Osteoblast (primary cell): ENCODE measurements around the gene ERC1. TPM values are rescaled to one million over a fixed set of nuclear protein-coding genes. Genes with fewer than 3 reads are reported as not detected.

ENCODE experiments used
- DNase-seq: peaks from one replicate; pipeline ENCODE4 v3.0.0; 2011; ENCODE audit warnings: low spot score, mixed read lengths; ENCODE audit not compliant: insufficient read length; ENCODE audit errors: missing footprints
- H2AFZ ChIP-seq: 2 replicates; pipeline ENCODE4 v1.6.0; 2011; ENCODE audit warnings: mild to moderate bottlenecking, low read length
- H3K27ac ChIP-seq: 2 replicates; pipeline ENCODE4 v1.5.1; 2011; ENCODE audit warnings: mild to moderate bottlenecking, low read depth, low read length, moderate library complexity
- H3K27me3 ChIP-seq: 2 replicates; pipeline ENCODE4 v1.6.0; 2012; ENCODE audit warnings: mild to moderate bottlenecking, control low read depth, inconsistent platforms, low read length, moderate library complexity; ENCODE audit not compliant: insufficient read depth
- H3K36me3 ChIP-seq: 2 replicates; pipeline ENCODE4 v1.5.1; 2011; ENCODE audit warnings: mild to moderate bottlenecking, low read length, control low read depth, moderate library complexity; ENCODE audit not compliant: insufficient read depth
- H3K4me1 ChIP-seq: 2 replicates; pipeline ENCODE4 v1.5.1; 2011; ENCODE audit warnings: mild to moderate bottlenecking, low read length, control low read depth, moderate library complexity; ENCODE audit not compliant: insufficient read depth
- H3K4me2 ChIP-seq: 2 replicates; pipeline ENCODE4 v1.6.0; 2011; ENCODE audit warnings: mild to moderate bottlenecking, low read length; ENCODE audit not compliant: insufficient read depth
- H3K4me3 ChIP-seq: fragments of 200-600 bp; sonication (generic); 3 replicates; pipeline ENCODE4 v1.5.1; 2012; ENCODE audit warnings: mild to moderate bottlenecking, low read length, inconsistent platforms; ENCODE audit not compliant: insufficient read depth
- H3K79me2 ChIP-seq: 2 replicates; pipeline ENCODE4 v1.6.0; 2012; ENCODE audit warnings: mild to moderate bottlenecking, low read length, control low read depth, inconsistent platforms; ENCODE audit not compliant: insufficient read depth
- H3K9me3 ChIP-seq: 2 replicates; pipeline ENCODE4 v1.5.1; 2011; ENCODE audit warnings: low read depth, low read length, control low read depth
- H4K20me1 ChIP-seq: 2 replicates; pipeline ENCODE4 v1.6.0; 2012; ENCODE audit warnings: mild to moderate bottlenecking, low read length, control low read depth; ENCODE audit not compliant: insufficient read depth
- CTCF ChIP-seq: IDR thresholded peaks from 2 replicates; pipeline ENCODE4 v1.5.1; 2011; ENCODE audit warnings: mild to moderate bottlenecking, low read depth, low read length, moderate library complexity; ENCODE audit errors: extremely low read depth
- total RNA-seq: library from RNA; depleted of rRNA; stranded (reverse); fragments of >200 nt; gene quantifications from 2 replicates; pipeline ENCODE4 v1.2.3, GENCODE V29; 2012

ERC1 gene
- total RNA-seq, 1 donor: 36.2 TPM

- H3K27ac ChIP-seq: no peak overlapping the region
- no peak overlapping the region for H2AFZ ChIP-seq
- no peaks in the 10 kb centered on the region for H3K36me3 ChIP-seq
- TF ChIP-seq CTCF: no peak
- DNase-seq: no peak
- H3K79me2 ChIP-seq: peaks cover 88% of the 10 kb centered on the region
- no peaks in the 10 kb centered on the region for H3K9me3 ChIP-seq
- H3K4me1 ChIP-seq: peaks cover 2% of the 10 kb centered on the region
- no peak overlapping the region for H3K4me3 ChIP-seq
- no peak overlapping the region for H3K4me2 ChIP-seq
- peaks cover 5% of the 10 kb centered on the region for H4K20me1 ChIP-seq
- H3K27me3 ChIP-seq: no peaks in the 10 kb centered on the region
Observed at GRCh38 chr12:1020389-1020788, 29.4 kb downstream of the ERC1 start.

- Histone ChIP-seq H3K79me2 (peaks cover 89% of the 10 kb centered on the region), H3K27ac (no peak overlapping the region), H3K4me1 (no peaks in the 10 kb centered on the region), H3K36me3 (peaks cover 1% of the 10 kb centered on the region), H3K27me3 (no peaks in the 10 kb centered on the region), H4K20me1 (peaks cover 5% of the 10 kb centered on the region), H3K9me3 (no peaks in the 10 kb centered on the region), H2AFZ (no peak overlapping the region), H3K4me2 (no peak overlapping the region), H3K4me3 (no peak overlapping the region)
- TF ChIP-seq CTCF: no peak
- DNase-seq: no peak
Observed at GRCh38 chr12:1022032-1022970, 31.3 kb downstream of the ERC1 start.

GRCh38 chr12:1030779-1031178 is 39.8 kb downstream of the ERC1 start:
- Histone ChIP-seq H3K79me2 (peaks cover 39% of the 10 kb centered on the region), H3K4me1 (no peaks in the 10 kb centered on the region), H3K4me3 (no peak overlapping the region), H3K4me2 (no peak overlapping the region), H2AFZ (no peak overlapping the region), H3K27me3 (no peaks in the 10 kb centered on the region), H3K36me3 (peaks cover 16% of the 10 kb centered on the region), H4K20me1 (peaks cover 6% of the 10 kb centered on the region), H3K27ac (no peak overlapping the region), H3K9me3 (no peaks in the 10 kb centered on the region)
- TF ChIP-seq CTCF: no peak
- DNase-seq: no peak

- no peak overlapping the region for H3K4me3 ChIP-seq
- H3K27ac ChIP-seq: no peak overlapping the region
- DNase-seq: no peak
- no peak for TF ChIP-seq CTCF
- H3K79me2 ChIP-seq: peaks cover 12% of the 10 kb centered on the region
- H4K20me1 ChIP-seq: peaks cover 6% of the 10 kb centered on the region
- H2AFZ ChIP-seq: no peak overlapping the region
- H3K4me1 ChIP-seq: no peaks in the 10 kb centered on the region
- no peak overlapping the region for H3K4me2 ChIP-seq
- no peaks in the 10 kb centered on the region for H3K9me3 ChIP-seq
- H3K27me3 ChIP-seq: no peaks in the 10 kb centered on the region
- peaks cover 2% of the 10 kb centered on the region for H3K36me3 ChIP-seq
Observed at GRCh38 chr12:1034243-1034642, 43.2 kb downstream of the ERC1 start.
